IMR-90 (cell line): ENCODE results near the gene UBAC1. TPM values are rescaled to one million over a fixed set of nuclear protein-coding genes. Genes with fewer than 3 reads are reported as not detected.

Source experiments
- ATAC-seq: fragments of 200-7000 bp; cut with Tn5 transposase; 2 replicates; pipeline ENCODE4 v1.9.1; 2020; ENCODE audit warnings: low read depth, mild to moderate bottlenecking, moderate library complexity
- BruUV-seq: library from RNA; stranded (reverse); fragments of 400-500 nt; replicated peaks from 2 replicates; lab custom pipeline; 2021; lab: Mats Ljungman, UMichigan
- CTCF ChIA-PET: fragments of 300-600 bp; formaldehyde crosslinking; extraction: SDS; loops from one replicate; lab custom pipeline; 2021; ENCODE audit warnings: antibody characterized with exemption; lab: Yijun Ruan, JAX
- POLR2A ChIA-PET: fragments of 300-600 bp; sonication (Branson Sonifier 250); formaldehyde crosslinking; loops from one replicate; lab custom pipeline; 2022; ENCODE audit warnings: antibody characterized with exemption; ENCODE audit not compliant: unreplicated experiment; lab: Charles Lee
- DNase-seq: peaks from one replicate; pipeline ENCODE4 v3.0.0; 2013
- H2AFZ ChIP-seq: replicated peaks from 2 replicates; pipeline ENCODE3; 2013; ENCODE audit warnings: low read length, mild to moderate bottlenecking; ENCODE audit not compliant: poor library complexity
- H2AK5ac ChIP-seq: 2 replicates; pipeline ENCODE4 v1.6.1; 2013; ENCODE audit warnings: low read depth, low read length, inconsistent platforms
- H2AK9ac ChIP-seq: replicated peaks from 2 replicates; pipeline ENCODE3; 2013; ENCODE audit warnings: mild to moderate bottlenecking, low read depth, low read length, moderate library complexity; ENCODE audit not compliant: poor library complexity
- H2BK120ac ChIP-seq: 2 replicates; pipeline ENCODE4 v1.6.1; 2013; ENCODE audit warnings: low read depth, low read length, inconsistent platforms
- H2BK15ac ChIP-seq: 3 replicates; pipeline ENCODE4 v1.6.1; 2013; ENCODE audit warnings: low read depth, low read length, inconsistent platforms
- H2BK20ac ChIP-seq: 2 replicates; pipeline ENCODE4 v1.6.1; 2013; ENCODE audit warnings: low read depth, mild to moderate bottlenecking, inconsistent platforms, low read length, moderate library complexity
- H2BK5ac ChIP-seq: 2 replicates; pipeline ENCODE4 v1.6.1; 2013; ENCODE audit warnings: mild to moderate bottlenecking, low read depth, low read length, inconsistent platforms; ENCODE audit not compliant: poor library complexity, severe bottlenecking
- H3K14ac ChIP-seq: replicated peaks from 2 replicates; pipeline ENCODE4 v1.6.1; 2013; ENCODE audit warnings: low read depth, low read length, inconsistent platforms
- H3K18ac ChIP-seq: 2 replicates; pipeline ENCODE4 v1.6.1; 2013; ENCODE audit warnings: low read depth, low read length, control low read depth
- H3K23ac ChIP-seq: 2 replicates; pipeline ENCODE4 v1.6.1; 2013; ENCODE audit warnings: low read depth, low read length, inconsistent platforms
- H3K27ac ChIP-seq: 2 replicates; pipeline ENCODE4 v1.5.1; 2013; ENCODE audit warnings: mild to moderate bottlenecking, control low read depth, low read length; ENCODE audit not compliant: insufficient read depth
- H3K27me3 ChIP-seq: 2 replicates; pipeline ENCODE4 v1.6.1; 2013; ENCODE audit warnings: low read length; ENCODE audit not compliant: control insufficient read depth, insufficient read depth
- H3K36me3 ChIP-seq: 2 replicates; pipeline ENCODE4 v1.6.1; 2013; ENCODE audit warnings: low read length, mixed read lengths; ENCODE audit not compliant: control insufficient read depth, insufficient read depth
- H3K4ac ChIP-seq: 2 replicates; pipeline ENCODE4 v1.6.1; 2013; ENCODE audit warnings: low read depth, low read length, inconsistent platforms
- H3K4me1 ChIP-seq: 2 replicates; pipeline ENCODE4 v1.6.1; 2013; ENCODE audit warnings: low read length, mixed read lengths; ENCODE audit not compliant: control insufficient read depth, insufficient read depth
- H3K4me2 ChIP-seq: 2 replicates; pipeline ENCODE4 v1.6.1; 2013; ENCODE audit warnings: low read depth, mild to moderate bottlenecking, control low read depth, low read length, moderate library complexity
- H3K4me3 ChIP-seq: 2 replicates; pipeline ENCODE4 v1.5.1; 2013; ENCODE audit warnings: low read depth, mild to moderate bottlenecking, control low read depth, low read length, moderate library complexity; ENCODE audit not compliant: insufficient read depth
- H3K56ac ChIP-seq: 2 replicates; pipeline ENCODE4 v1.6.1; 2013; ENCODE audit warnings: low read length, inconsistent platforms; ENCODE audit not compliant: insufficient read depth; ENCODE audit errors: extremely low read depth
- H3K79me1 ChIP-seq, 2 experiments: 2 replicates each; pipeline ENCODE4 v1.6.1; 2013; ENCODE audit warnings: low read length in 2 of 2, inconsistent platforms in 1 of 2, low read depth in 1 of 2
- H3K9ac ChIP-seq: 2 replicates; pipeline ENCODE4 v1.6.1; 2013; ENCODE audit warnings: low read depth, low read length, control low read depth
- H3K9me1 ChIP-seq: 2 replicates; pipeline ENCODE4 v1.6.1; 2013; ENCODE audit warnings: low read length, inconsistent platforms; ENCODE audit not compliant: insufficient read depth
- H3K9me3 ChIP-seq: 2 replicates; pipeline ENCODE4 v1.6.1; 2013; ENCODE audit warnings: low read length; ENCODE audit not compliant: control insufficient read depth, insufficient read depth
- H4K20me1 ChIP-seq: 2 replicates; pipeline ENCODE4 v1.6.1; 2013; ENCODE audit warnings: low read length, inconsistent platforms; ENCODE audit not compliant: insufficient read depth
- H4K5ac ChIP-seq: 2 replicates; pipeline ENCODE4 v1.6.1; 2013; ENCODE audit warnings: mild to moderate bottlenecking, low read depth, low read length, control low read depth
- H4K8ac ChIP-seq, 2 experiments: 2 replicates each; pipeline ENCODE4 v1.6.1; 2013; ENCODE audit warnings: low read depth in 2 of 2, low read length in 2 of 2, control low read depth in 1 of 2, inconsistent platforms in 1 of 2
- H4K91ac ChIP-seq: 2 replicates; pipeline ENCODE4 v1.6.1; 2013; ENCODE audit warnings: low read depth, low read length, inconsistent platforms; ENCODE audit not compliant: insufficient read depth
- BHLHE40 ChIP-seq: fragments of 150-350 bp; IDR thresholded peaks from 2 replicates; pipeline ENCODE4 v1.6.1; 2016; ENCODE audit warnings: mild to moderate bottlenecking, low read depth, low read length
- CEBPB ChIP-seq: IDR thresholded peaks from 2 replicates; pipeline ENCODE4 v1.6.1; 2012; ENCODE audit warnings: low read depth, low read length, improper control_type of control experiment
- CHD1 ChIP-seq: IDR thresholded peaks from 2 replicates; pipeline ENCODE4 v1.6.1; 2012; ENCODE audit warnings: low read depth, low read length, improper control_type of control experiment
- CTCF ChIP-seq: conservative IDR thresholded peaks from 2 replicates; pipeline ENCODE4 v1.5.1; 2012; ENCODE audit warnings: mild to moderate bottlenecking, low read depth, low read length, improper control_type of control experiment
- ELK1 ChIP-seq: fragments of 150-350 bp; IDR thresholded peaks from 2 replicates; pipeline ENCODE4 v1.6.1; 2016; ENCODE audit warnings: low read depth, mild to moderate bottlenecking, low read length, moderate library complexity, borderline replicate concordance
- FOS ChIP-seq: fragments of 150-350 bp; IDR thresholded peaks from 2 replicates; pipeline ENCODE4 v1.6.1; 2016; ENCODE audit warnings: low read depth, low read length
- MAFK ChIP-seq: IDR thresholded peaks from 2 replicates; pipeline ENCODE4 v1.6.1; 2012; ENCODE audit warnings: low read depth, low read length, improper control_type of control experiment
- MAZ ChIP-seq: IDR thresholded peaks from 2 replicates; pipeline ENCODE4 v1.6.1; 2012; ENCODE audit warnings: low read depth, mild to moderate bottlenecking, low read length, improper control_type of control experiment, moderate library complexity, borderline replicate concordance
- MXI1 ChIP-seq: IDR thresholded peaks from 2 replicates; pipeline ENCODE4 v1.6.1; 2012; ENCODE audit warnings: low read depth, mild to moderate bottlenecking, low read length, moderate library complexity, borderline replicate concordance
- NFE2L2 ChIP-seq: fragments of 150-350 bp; IDR thresholded peaks from 2 replicates; pipeline ENCODE4 v1.6.1; 2016; ENCODE audit warnings: low read depth, mild to moderate bottlenecking, low read length
- POLR2A ChIP-seq: IDR thresholded peaks from 2 replicates; pipeline ENCODE4 v1.6.1; 2012; ENCODE audit warnings: mild to moderate bottlenecking, low read depth, low read length
- RAD21 ChIP-seq: IDR thresholded peaks from 2 replicates; pipeline ENCODE4 v1.6.1; 2012; ENCODE audit warnings: low read length, improper control_type of control experiment
- RCOR1 ChIP-seq: IDR thresholded peaks from 2 replicates; pipeline ENCODE4 v1.6.1; 2012; ENCODE audit warnings: mild to moderate bottlenecking, low read length, improper control_type of control experiment; ENCODE audit not compliant: insufficient replicate concordance
- RFX5 ChIP-seq: IDR thresholded peaks from 2 replicates; pipeline ENCODE4 v1.8.0; 2012; ENCODE audit warnings: low read depth, mild to moderate bottlenecking, low read length, moderate library complexity
- SMC3 ChIP-seq: fragments of 150-350 bp; IDR thresholded peaks from 2 replicates; pipeline ENCODE4 v1.6.1; 2016; ENCODE audit warnings: low read depth, mild to moderate bottlenecking, antibody characterized with exemption, low read length, moderate library complexity
- USF2 ChIP-seq: fragments of 150-350 bp; IDR thresholded peaks from 2 replicates; pipeline ENCODE4 v1.6.1; 2017; ENCODE audit warnings: mild to moderate bottlenecking, antibody characterized with exemption, low read length, low read depth
- WGBS, 2 experiments: methylation state at CpG; one replicate each; pipeline versions ENCODE4 v1.1.5 to v1.1.7; 2013; ENCODE audit warnings: missing lambda C conversion rate in 2 of 2; ENCODE audit not compliant: insufficient read length in 1 of 2; ENCODE audit errors: extremely low coverage in 2 of 2; 5-methylcytosine and 5-hydroxymethylcytosine counted together
- dilution Hi-C: fragments of 300-500 bp; cut with HindIII; formaldehyde crosslinking; loops from one replicate; pipeline ENCODE4 v1.14.3; 2018; ENCODE audit warnings: low sequenced_read_pairs; ENCODE audit not compliant: unreplicated experiment
- in situ Hi-C: fragments of 300-500 bp; cut with MboI; formaldehyde crosslinking; loops from 3 replicates; pipeline ENCODE4 v1.14.3; 2019; ENCODE audit warnings: low sequenced_read_pairs, inconsistent platforms, mixed read lengths
- intact Hi-C: fragments of 100-400 bp; cut with micrococcal nuclease; formaldehyde crosslinking; loops from 2 replicates; pipeline ENCODE4 v1.10.0; 2022
- polyA plus RNA-seq, 3 experiments: library from polyadenylated mRNA; depleted of rRNA; stranded (reverse); fragments of >200 nt; gene quantifications; 2 replicates each; pipeline ENCODE4 v1.2.3, GENCODE V29; 2012; ENCODE audit warnings: low replicate concordance in 1 of 3
- total RNA-seq: library from RNA; depleted of rRNA; stranded (reverse); fragments of >200 nt; gene quantifications from 2 replicates; pipeline ENCODE4 v1.2.3, GENCODE V29; 2012

UBAC1 gene
- total and polyA plus RNA-seq, 2 of the 4 experiments (the other 2 are of a cell fraction) = 25.3 to 33.9 TPM

- ChIA-PET CTCF (no interaction called here), POLR2A (no interaction called here)
- no peak overlapping the region for H2BK120ac ChIP-seq
- H4K8ac ChIP-seq = no peak overlapping the region
- DNase-seq (no peak), ATAC-seq (no peak)
- no peak overlapping the region for H3K4ac ChIP-seq
- no peak overlapping the region for H3K27ac ChIP-seq
- H4K20me1 ChIP-seq = peaks cover 95% of the 10 kb centered on the region
- dilution Hi-C loops = no loop called here
- no peak overlapping the region for H3K14ac ChIP-seq
- H3K27me3 ChIP-seq = no peaks in the 10 kb centered on the region
- H3K56ac ChIP-seq = no peak overlapping the region
- intact Hi-C loops = no loop called here
- H3K4me2 ChIP-seq = no peak overlapping the region
- no peaks in the 10 kb centered on the region for H3K36me3 ChIP-seq
- no peak overlapping the region for H2BK5ac ChIP-seq
- H4K5ac ChIP-seq = no peak overlapping the region
- no peak overlapping the region for H3K9ac ChIP-seq
- no peak overlapping the region for H3K23ac ChIP-seq
- H3K18ac ChIP-seq = no peak overlapping the region
- H4K91ac ChIP-seq = no peak overlapping the region
- no peak overlapping the region for H2AK5ac ChIP-seq
- in situ Hi-C loops = no loop called here
- H3K9me3 ChIP-seq = no peaks in the 10 kb centered on the region
- H2AFZ ChIP-seq = no peak overlapping the region
- H2BK15ac ChIP-seq = no peak overlapping the region
- H3K4me3 ChIP-seq = no peak overlapping the region
- BruUV-seq = no TSS peak
- WGBS, 2 experiments = 84% methylated on average over 11 of the region's 22 CpGs; no CpG with 5 or more reads in 1 of the 2 experiments
- H3K9me1 ChIP-seq = peaks cover 49% of the 10 kb centered on the region
- peaks cover 33% of the 10 kb centered on the region for H3K4me1 ChIP-seq
- peaks cover 24 to 91% of the 10 kb centered on the region in 2 experiments; a peak in 3 of 4 replicates for H3K79me1 ChIP-seq
- TF ChIP-seq CHD1 (no peak), SMC3 (no peak), CTCF (no peak), RFX5 (no peak), MXI1 (no peak), RCOR1 (no peak), NFE2L2 (no peak), MAFK (no peak), USF2 (no peak), FOS (no peak), MAZ (no peak), POLR2A (no peak), CEBPB (no peak), ELK1 (no peak), BHLHE40 (no peak), RAD21 (no peak)
- no peak overlapping the region for H2BK20ac ChIP-seq
- no peak overlapping the region for H2AK9ac ChIP-seq
Measured at GRCh38 chr9:135888126-135888765, 72.9 kb downstream of the UBAC1 start.
